Femur (tissue), 1 donor: ENCODE results near the gene DNAJA3.
"Not testable (repeated sequence)": the region's sequence is repeated elsewhere in the genome, so short reads cannot be mapped to it uniquely, and the experiment has no call there.

Experiments
- DNase-seq: peaks from one replicate; pipeline ENCODE4 v3.0.0-alpha.2; 2017

DNAJA3 gene

GRCh38 chr16:4387781-4388180, 37.9 kb upstream of the DNAJA3 start:
- DNase-seq = peak; percentile 29

- DNase-seq = peak; percentile 48
These were observed 37.2 kb upstream of the DNAJA3 start for GRCh38 chr16:4388271-4389021.

- peak; percentile 45 for DNase-seq
These were observed 36.4 kb upstream of the DNAJA3 start for GRCh38 chr16:4389051-4389955.

- DNase-seq = no peak
These were observed 35.1 kb upstream of the DNAJA3 start for GRCh38 chr16:4390266-4391260.

GRCh38 chr16:4391631-4392381, 33.9 kb upstream of the DNAJA3 start:
- DNase-seq = peak; percentile 37

- DNase-seq = peak; percentile 87
These were observed 33.1 kb upstream of the DNAJA3 start for GRCh38 chr16:4392382-4393239.

- peak; percentile 47 for DNase-seq
These were observed 32.4 kb upstream of the DNAJA3 start for GRCh38 chr16:4393240-4393600.

- not testable (repeated sequence) for DNase-seq
These were observed 31.8 kb upstream of the DNAJA3 start for GRCh38 chr16:4393850-4394249.

GRCh38 chr16:4395055-4395726, 30.5 kb upstream of the DNAJA3 start:
- peak; percentile 16 for DNase-seq

- no peak for DNase-seq
These were observed 26.5 kb upstream of the DNAJA3 start for GRCh38 chr16:4399001-4399730.

- peak; percentile 24 for DNase-seq
These were observed 24.6 kb upstream of the DNAJA3 start for GRCh38 chr16:4401094-4401501.

GRCh38 chr16:4401510-4401909, 24.2 kb upstream of the DNAJA3 start:
- DNase-seq = no peak

GRCh38 chr16:4402439-4403132, 23.1 kb upstream of the DNAJA3 start:
- peak; percentile 92 for DNase-seq

GRCh38 chr16:4403133-4403949, 22.3 kb upstream of the DNAJA3 start:
- peak; percentile 22 for DNase-seq

GRCh38 chr16:4404247-4404966, 21.3 kb upstream of the DNAJA3 start:
- DNase-seq = peak; percentile 63

- DNase-seq = peak; percentile 24
These were observed 20.5 kb upstream of the DNAJA3 start for GRCh38 chr16:4404967-4405696.
